ENCODE results near the gene CLCF1.

CLCF1 gene

DNA sequence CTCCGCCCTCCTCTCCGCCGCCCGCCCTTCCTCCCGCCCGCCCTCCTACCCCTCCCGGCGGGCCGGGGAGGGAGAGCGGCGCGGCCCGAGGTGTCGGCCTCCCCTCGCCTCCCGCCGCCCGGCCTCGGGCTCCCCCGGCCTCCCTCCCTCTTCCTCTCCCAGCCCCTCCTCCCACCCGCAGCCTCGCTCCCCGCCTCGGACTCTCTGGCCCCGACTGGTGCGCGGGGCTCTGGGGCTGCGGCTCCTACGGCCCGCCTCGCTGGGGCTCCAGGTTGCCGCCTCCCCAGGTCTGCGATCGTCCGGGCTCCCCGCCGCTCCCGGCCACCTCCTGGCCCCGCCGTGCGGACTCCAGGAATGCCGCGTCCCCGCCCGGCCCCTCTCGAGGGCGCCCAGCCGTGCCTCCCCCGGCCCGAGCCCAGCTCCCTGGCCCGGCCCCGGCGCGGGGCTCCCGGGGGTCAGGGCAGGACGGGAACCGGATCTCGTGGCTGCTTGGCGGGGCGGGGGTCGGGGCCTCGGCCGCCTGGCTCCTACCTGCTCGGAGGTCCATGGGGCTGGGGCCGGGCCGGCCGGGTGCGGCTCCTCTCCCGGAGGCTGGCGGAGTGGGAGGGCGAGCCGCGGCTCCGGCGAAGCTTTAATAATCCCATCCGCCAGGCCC is at the start of gene CLCF1:
CLCF1 (minus strand) TSS at position 606 of the 655 bp plus-strand sequence; CDS start at position 547, 59 bp downstream.
- no peak for DNase-seq

DNA sequence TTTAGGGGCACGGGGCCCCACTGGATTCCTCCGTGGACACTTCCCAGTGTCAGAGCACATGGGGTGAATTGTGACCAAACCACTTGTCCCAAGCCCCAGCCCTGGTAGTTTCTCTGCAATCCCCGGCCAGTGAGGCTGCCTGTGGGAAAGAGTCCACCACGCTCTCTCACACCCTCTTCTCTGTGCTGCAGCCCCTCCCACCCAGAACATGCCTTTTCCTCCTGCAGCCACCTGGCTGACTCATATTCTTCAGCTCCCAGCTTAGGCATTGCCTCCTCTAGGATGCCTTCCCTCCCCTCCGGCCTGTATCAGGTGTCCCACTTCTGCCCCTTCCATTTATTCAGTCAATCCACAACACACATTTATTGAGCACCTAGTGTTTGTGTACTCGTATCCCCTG is 49.5 kb upstream of the CLCF1 start:
- DNase-seq = no peak

GRCh38 chr11:67421430-67422031 is 48.1 kb upstream of the CLCF1 start:
- DNase-seq = no peak

- DNase-seq = peak; percentile 88
Observed at GRCh38 chr11:67420646-67421429, 47.4 kb upstream of the CLCF1 start.

GRCh38 chr11:67420147-67420645 is 46.8 kb upstream of the CLCF1 start:
- DNase-seq = no peak

- DNase-seq = no peak
Observed at GRCh38 chr11:67419325-67420049, 46.1 kb upstream of the CLCF1 start.

GRCh38 chr11:67418476-67419281 is 45.3 kb upstream of the CLCF1 start:
- DNase-seq = peak; percentile 14

DNA sequence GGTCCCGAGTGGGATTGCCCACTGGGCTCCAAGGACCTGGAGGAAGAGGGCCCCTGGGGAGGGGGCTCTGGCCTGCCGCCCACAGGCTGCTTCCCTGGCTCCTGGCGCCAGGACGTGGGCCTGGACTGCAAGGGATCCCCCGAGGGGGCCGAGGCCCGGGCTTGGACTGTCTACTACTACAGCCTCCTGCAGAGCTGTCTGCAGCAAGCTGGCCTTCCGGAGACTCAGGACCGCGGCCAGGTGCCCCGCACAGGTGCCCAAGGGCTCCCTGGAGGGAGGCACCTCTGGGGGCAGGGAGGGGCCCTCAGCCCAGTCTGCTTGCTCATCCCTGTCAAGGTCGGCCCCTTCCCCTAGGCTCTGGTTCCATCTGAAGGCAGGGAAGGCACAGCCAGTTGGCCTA is 44.0 kb upstream of the CLCF1 start:
- DNase-seq = no peak

- peak; percentile 83 for DNase-seq
Observed at GRCh38 chr11:67416416-67417335, 43.3 kb upstream of the CLCF1 start.

DNA sequence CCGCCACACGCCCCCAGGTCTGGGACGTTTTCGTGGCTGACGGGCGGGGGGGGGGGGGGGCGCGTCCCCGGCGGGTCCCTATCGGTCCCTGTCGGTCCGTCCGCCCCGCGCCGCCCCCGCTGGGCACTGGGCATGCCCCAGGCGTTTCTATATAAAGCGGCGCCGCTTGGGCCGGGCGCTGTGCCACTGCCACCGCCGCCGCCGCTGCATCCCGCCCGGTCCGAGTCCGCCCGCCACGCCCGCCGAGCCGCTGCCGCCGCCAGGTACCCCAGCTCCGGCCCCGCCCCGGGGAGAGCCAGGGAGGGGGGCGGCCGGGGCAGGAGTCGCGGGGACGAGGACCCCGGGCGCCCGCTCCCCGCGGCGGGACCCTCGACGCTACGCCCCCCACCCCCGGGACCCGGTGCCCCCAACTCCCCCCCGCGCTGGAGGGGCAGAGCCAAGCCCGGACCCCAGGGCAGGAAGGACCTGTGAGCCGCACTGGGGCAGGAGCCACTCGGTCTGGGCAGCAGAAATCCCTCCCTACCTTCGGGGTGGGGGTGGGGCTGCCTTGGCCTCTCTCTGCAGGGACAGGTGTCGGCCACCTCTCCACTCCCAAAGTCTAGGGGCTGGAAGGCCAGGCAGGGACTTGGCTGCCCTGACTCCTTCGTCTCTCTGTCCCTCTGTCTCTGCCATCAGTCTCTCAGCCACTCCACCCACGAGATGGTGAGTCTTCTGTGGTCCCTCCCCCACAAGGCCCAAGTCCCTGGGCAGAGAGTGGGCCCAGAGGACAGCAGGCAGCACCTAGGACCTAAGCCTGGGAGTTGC is 42.3 kb upstream of the CLCF1 start, which contains the start of gene CARNS1:
CARNS1 (plus strand) TSS at position 178 of the 804 bp plus-strand sequence; CDS start at position 700, 522 bp downstream.
- no peak for DNase-seq

DNA sequence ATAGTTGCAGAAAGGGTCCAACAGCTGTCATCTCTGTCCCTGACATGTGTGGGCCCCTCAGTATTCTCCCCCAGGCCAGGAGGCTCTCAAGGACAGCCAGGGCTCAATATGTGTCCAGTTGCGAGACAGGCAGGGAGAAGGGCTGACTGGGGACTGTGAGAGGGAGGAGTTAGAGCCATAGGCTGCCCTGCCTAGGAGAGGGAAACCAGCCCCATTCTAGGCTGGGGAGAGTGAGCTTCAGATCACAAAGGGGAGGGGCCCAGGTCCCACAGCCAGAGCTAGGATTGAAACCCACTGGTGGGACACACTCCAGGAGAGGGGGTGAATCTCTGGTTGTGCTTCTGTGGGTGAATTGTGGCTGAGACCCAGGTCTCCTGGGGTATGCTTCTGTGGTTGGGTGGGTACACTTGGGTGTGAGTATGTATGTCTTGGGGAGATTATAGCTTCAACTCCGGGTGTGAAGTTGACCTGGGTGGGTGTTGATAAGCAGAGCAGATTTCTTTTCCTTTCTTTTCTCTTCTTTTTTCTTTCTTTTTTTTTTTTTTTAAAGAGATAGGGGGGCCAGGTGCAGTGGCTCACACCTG is 40.0 kb upstream of the CLCF1 start:
- peak; percentile 94 for DNase-seq

DNA sequence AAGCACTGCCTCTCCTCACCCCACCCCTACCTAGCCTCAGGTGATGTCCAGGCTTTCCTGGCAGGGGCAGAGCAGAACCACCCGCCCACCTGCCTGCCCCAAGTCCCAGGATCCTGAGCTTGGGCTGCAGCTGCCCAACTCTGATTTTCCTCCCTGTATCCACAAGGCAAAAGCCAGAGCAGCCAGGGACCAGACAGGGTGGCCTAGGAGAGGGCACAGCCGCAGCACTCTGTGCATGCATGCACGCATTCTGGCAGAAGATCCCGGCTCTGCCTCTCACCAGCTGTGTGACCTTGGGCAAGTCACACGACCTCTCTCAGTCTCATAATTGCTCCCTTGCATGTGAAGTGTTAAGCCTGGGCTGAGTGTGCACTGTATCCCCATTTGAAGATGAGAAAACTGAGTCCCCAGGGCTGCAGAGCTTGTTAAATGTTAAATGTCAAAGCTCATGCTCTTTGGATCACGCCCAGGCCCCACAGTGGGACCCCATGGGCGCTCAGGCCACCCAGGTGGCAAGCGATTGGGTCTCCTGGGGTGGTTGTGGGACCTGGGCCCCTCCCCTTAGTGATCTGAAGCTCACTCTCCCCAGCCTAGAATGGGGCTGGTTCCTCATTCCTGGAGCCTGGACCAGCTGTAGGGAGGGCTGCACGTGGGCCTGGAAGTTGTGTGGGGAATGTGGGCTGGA is 39.2 kb upstream of the CLCF1 start:
- no peak for DNase-seq

DNA sequence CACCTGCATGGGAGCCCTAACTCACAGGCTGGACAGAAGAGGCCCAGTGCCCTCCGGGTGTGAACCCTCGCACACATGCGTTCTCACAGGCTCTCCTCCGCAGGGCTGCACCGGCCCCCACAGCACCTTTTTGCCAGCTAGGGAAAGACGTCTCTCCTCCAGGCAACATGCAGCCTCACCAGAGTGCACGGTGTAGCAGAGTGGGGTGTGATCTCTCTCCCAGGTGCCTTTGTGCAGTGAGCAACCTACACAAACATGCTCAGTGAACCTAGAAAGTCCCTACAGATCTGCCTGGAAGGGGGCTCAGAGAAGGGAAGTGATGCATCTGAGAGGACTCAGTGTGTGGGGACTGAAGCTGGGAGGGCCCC is 38.4 kb upstream of the CLCF1 start:
- peak; percentile 18 for DNase-seq

GRCh38 chr11:67410984-67411784 is 37.8 kb upstream of the CLCF1 start:
- DNase-seq = no peak

GRCh38 chr11:67410369-67410831 is 37.0 kb upstream of the CLCF1 start:
- DNase-seq = no peak

DNA sequence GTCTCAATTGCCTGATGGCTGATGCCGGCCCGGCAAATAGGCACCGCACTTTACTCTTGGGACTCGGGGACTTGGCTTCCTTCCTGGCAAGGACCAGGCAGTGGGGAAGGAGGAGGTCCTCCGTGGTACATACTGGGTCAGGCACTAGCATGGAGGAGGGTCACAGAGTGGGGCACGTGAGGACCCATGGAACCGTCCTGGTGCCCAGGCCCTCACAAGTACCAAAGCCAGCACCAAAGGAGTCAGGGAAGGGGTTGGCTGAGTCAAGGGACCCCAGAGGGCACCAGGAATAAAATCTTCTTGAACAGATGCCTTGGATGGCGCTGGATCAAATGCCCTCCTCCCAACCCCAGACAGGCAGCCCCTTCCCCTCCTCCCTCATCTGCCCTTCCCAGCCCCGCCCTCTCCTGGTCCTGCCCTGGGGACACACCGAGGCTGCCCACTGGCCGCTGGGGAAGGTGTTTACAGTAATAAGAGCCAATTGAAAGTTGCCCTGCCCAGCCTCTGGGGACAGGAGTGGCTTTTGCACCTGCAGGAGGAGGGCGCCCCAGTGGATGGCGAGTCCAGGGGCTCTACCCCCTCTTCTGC is 36.5 kb upstream of the CLCF1 start:
- no peak for DNase-seq

- no peak for DNase-seq
Observed at GRCh38 chr11:67409261-67409666, 35.9 kb upstream of the CLCF1 start.
